Measurements from ENCODE around the gene NWD2.
"Not testable (repeated sequence)": the region's sequence is repeated elsewhere in the genome, so short reads cannot be mapped to it uniquely, and the experiment has no call there.

NWD2 gene, protein sequence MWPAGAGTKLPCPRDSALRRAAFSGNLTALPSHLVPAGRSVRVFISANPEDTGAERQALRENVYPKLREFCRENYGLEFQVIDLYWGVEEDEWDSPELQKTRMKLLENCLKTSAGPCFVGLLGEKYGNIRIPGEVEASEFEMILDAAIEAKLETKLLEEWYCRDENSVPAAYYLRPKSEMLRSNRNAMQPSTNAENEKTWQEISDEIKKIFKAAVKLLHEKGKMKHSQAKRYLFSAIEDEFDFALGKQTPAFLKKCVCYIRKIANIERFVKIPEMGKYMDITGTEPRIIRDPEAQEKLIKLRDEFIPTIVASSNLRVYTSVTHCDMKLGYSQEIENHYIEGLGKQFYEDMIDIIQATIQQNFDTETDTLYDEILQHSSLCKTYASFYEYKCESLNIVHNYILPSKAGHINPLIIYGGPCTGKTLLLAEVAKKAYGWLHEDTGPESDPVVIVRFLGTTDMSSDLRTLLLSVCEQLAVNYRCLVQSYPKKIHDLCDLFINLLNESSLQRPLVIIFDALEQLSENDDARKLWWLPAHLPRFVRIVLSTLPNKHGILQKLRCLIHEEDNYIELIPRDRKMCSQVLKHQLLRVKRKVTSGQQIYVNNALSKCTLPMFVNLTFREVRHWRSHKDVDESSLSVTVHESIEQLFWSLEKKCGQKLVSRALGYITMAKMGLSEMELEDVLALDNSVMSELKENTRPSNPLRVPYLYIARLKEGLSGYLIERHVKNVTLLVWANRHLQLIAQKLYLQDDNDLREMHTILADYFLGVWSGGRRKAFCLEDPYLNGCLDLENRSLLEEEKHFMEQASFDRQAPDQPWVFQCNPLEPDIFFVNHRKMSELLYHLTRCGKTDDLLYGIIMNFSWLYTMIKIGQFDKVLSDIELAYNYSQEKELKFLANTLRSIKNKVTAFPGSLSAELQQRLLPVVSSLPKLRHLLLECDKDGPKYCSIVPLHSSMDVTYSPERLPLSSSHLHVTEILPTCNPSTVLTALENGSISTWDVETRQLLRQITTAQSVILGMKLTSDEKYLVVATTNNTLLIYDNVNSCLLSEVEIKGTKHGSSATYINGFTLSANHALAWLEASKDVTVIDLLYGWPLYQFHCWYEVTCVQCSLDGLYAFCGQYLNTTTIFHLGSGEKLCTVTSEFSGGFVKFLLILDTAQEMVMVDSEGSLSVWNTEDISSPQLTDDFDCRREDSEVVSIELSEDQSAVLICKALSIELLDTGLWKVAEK (N-terminal part only)

GRCh38 chr4:37244583-37245390, at the start of gene NWD2:
TSS of gene NWD2 (plus strand) at chr4:37244743. CDS start at chr4:37245068, 325 bp downstream.
- DNase-seq (ENCODE audit: low spot score) (no peak), FAIRE-seq (no peak)

DNA sequence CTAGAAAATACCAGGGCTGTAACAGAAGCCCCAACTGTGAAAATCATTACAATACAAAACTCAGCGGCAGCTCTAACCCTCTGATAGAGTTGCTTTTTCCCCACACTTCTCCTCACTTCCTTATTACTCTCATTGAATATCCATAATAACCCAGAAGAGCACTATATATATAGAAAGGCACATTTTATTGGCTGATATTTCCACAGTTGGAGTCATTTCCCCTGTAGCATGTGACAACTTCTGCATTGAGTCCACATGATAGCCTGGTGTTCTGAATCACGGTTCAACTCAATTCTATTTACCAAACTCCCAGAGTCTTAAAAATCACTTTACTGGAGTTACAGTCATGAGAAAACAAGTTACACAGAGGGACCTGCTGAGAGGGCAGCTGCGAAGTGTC, 46.6 kb upstream of the NWD2 start:
- DNase-seq (ENCODE audit: low spot score) (no peak), FAIRE-seq (no peak)

DNA sequence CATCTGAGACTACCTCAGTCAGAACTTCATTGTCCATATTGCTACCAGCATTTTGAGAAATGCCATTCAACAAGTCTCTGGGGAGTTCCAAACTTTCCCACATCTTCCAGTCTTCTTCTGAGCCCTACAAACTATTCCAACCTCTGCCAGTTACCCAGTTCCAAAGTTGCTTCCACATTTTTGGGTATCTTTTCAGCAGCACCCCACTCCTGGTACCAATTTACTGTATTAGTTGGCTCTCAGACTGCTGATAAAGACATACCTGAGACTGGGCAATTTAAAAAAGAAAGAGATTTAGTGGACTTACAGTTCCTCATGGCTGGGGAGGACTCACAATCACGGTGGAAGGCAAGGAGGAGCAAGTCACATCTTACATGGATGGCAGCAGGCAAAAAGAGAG, 39.8 kb upstream of the NWD2 start:
- FAIRE-seq, result not testable (repeated sequence)

DNA sequence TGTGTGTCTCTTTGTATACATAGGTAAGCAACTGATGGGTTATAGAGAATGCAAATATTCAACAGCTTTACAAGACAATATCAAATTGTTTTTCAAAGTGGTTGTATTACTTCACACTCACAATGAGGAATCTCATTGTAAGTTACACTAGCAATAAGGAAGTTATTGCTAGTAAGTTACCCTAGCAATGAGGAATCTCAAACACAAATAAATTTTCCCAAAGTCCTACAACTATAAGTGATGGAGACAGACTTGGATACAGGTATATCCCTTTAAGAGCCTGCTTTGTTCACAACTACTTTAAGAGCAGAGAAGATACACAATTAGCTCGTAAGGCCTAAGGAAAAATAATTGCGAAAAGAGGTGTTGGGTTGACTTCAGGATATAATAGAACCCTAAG, 28.3 kb upstream of the NWD2 start:
- FAIRE-seq, result no peak

More for the DNA sequence above, 39.8 kb upstream of the NWD2 start:
- DNase-seq (ENCODE audit: low spot score), result not testable (repeated sequence)

GRCh38 chr4:37219242-37219641, 25.3 kb upstream of the NWD2 start:
- no peak for DNase-seq (ENCODE audit: low spot score)
- FAIRE-seq, result no peak

More for the DNA sequence above, 28.3 kb upstream of the NWD2 start:
- DNase-seq (ENCODE audit: low spot score), result no peak

- DNase-seq (ENCODE audit: low spot score) (no peak), FAIRE-seq (no peak)
These were observed 24.6 kb upstream of the NWD2 start for GRCh38 chr4:37219990-37220389.

DNA sequence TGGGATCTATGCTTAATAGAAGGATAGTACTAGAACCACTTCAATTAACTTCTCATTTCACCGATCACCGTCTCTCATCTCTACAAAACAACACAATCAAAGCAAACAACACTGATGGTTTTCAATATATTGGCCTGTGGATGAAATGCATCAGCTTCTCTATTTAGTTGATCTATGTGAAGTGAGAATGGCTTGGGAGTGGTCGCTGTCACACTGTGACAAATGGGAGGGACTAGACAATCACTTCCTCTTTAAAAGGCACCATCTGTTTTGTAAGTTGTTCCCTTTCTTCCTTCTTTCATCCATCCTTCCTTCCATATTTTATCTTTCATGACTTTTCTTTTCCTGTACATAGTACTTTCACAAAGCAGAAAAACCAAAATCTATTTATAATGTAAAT, 23.9 kb upstream of the NWD2 start:
- FAIRE-seq (no peak), DNase-seq (ENCODE audit: low spot score) (no peak)

DNA sequence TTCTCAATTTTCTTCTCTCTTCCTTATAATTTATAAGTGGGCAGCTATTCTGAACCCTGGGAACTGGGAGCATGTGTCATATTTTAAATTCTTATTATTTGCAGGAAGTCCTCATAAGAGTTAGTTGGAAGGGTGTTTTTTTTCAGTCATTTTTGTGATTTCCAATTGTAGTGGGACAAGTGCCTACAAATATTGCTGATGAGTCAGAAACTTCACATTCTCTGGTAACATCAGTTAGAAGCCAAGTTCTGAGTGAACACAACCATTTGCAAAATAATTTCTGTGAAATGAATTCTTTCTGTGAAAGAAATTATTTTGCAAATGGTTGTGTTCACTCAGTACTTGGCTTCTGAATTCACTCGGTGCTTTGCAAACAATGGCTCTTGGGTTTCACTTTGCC, 20.8 kb upstream of the NWD2 start:
- DNase-seq (ENCODE audit: low spot score), result no peak
- no peak for FAIRE-seq

- DNase-seq (ENCODE audit: low spot score) (no peak), FAIRE-seq (no peak)
These were observed 19.7 kb upstream of the NWD2 start for GRCh38 chr4:37224854-37225253.

DNA sequence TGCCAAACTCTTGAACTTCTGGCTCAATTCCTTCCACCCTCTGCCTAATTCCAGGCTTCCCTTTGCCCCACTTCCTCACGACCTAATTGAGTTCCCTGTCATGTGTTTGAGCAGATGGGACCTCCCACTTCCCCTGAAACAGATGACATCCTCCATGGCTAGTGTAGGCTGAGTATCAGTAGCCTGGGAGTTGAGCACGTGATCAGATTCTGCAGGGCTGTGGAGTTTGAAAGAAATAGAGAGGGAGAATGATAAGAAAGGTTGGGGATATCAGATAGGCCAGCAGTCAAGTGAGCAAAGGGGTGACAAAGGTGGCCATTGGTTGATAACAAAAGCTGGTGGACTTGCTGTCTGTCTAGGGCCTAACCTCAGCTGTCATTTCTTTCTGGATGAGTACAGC, 18.8 kb upstream of the NWD2 start:
- FAIRE-seq (no peak), DNase-seq (ENCODE audit: low spot score) (no peak)

DNA sequence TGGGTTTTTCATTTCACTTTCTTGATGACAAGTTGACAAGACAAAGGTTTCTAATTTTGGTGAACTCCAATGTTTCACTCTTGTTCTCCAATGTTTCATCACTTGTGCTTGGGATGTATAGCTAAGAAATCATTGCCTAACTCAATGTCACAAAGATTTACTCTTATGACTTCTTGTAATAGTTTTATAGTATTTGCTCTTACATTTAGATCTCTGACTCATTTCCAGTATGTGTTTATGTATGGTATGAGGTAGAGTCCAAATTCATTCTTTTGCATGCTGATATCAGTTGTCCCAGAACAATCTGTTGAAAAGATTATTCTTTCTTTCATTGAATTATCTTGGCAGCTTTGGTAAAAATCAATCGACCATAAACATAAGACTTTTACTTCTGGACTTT, 12.2 kb upstream of the NWD2 start:
- DNase-seq (ENCODE audit: low spot score) (no peak), FAIRE-seq (no peak)

GRCh38 chr4:37236165-37236564, 8.4 kb upstream of the NWD2 start:
- DNase-seq (ENCODE audit: low spot score) (no peak), FAIRE-seq (no peak)

DNA sequence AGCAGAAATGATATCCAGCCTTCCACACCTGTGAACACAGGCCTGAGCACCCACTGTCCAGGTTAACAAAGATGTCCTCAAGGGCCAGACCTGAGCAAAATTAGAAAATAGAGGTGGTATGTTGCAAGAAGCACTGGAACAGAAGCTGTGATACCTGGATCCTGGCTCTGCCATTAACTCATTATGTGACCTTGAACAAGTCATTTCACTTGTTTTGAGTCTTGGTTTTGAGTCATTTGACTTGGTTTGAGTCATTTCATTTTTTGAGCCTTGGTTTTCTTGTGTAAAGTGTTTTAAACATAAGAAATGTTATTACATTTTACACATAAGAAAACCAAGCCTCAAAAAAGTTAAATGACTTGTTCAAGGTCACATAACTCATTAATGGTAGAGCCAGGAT, 2.9 kb upstream of the NWD2 start:
- no peak for DNase-seq (ENCODE audit: low spot score)
- no peak for FAIRE-seq

- no peak for FAIRE-seq
These were observed 1.5 kb upstream of the NWD2 start for GRCh38 chr4:37243051-37243450.

DNA sequence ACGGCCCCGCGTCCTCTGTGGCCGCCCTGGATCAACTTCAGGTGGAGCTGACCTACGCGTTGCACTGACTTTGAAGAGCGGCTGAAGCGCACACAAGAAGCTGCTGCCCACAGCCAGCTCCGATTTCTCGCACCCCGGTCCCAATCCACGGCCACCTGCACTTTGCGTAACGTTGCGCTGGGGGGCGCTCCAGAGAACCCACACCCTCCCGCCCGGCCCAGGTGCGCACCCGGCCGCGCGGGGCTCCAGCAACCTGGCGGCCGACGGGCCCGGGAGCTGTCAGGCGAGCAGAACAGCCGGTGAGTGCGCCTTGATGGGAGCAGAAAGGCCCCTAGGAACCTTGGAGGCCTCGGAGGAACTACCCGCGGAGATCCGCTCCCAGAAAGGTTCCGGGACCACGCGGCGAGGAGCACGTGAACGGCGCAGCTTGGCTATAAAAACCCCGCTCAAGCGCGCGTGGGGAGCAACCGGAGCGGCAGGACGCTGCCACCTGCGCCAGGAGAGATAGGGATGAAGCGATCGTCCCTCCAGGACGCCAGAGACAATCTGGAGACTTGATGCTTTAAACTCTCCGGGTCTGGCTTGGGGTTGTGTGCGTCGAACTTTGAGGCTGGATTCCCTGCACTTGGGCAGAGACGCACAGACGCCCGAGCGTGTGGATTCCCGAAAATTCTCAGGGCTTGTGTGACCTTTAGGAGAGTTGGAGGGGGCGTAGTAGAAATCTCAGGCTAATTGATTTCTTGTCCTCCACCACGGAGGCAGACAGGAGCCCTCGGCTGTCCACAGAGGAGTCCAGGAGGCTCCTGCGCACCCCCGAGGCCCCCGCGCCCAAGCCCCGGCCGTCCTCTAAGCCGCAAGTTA, 591 bp upstream of the NWD2 start:
- DNase-seq (ENCODE audit: low spot score), result no peak
- FAIRE-seq, result no peak

More at GRCh38 chr4:37243051-37243450, 1.5 kb upstream of the NWD2 start:
- DNase-seq (ENCODE audit: low spot score), result no peak

GRCh38 chr4:37245391-37245954, 930 bp downstream of the NWD2 start:
- no peak for DNase-seq (ENCODE audit: low spot score)
- no peak for FAIRE-seq

DNA sequence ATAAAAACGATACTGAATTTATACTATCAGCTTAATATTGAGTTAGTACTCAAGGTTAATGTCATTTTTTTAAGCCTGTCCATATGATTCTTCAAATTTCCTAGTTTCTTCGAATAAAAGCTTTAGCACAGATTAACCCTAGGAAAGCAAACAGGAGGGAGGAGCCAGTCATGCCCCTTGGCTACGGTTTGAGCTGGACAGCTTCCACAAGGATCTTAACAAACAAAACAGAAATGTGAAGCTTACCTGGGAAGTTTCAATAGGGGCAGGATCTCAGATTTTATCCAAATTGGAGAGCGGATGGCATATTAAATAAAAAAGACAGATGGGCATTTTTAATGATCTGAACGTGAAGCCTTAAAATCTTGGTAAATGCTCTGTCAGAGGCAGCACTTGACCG, 2.3 kb downstream of the NWD2 start:
- DNase-seq (ENCODE audit: low spot score) (no peak), FAIRE-seq (no peak)

- FAIRE-seq, result no peak
- DNase-seq (ENCODE audit: low spot score), result no peak
These were observed 13.7 kb downstream of the NWD2 start for GRCh38 chr4:37258221-37258620.

DNA sequence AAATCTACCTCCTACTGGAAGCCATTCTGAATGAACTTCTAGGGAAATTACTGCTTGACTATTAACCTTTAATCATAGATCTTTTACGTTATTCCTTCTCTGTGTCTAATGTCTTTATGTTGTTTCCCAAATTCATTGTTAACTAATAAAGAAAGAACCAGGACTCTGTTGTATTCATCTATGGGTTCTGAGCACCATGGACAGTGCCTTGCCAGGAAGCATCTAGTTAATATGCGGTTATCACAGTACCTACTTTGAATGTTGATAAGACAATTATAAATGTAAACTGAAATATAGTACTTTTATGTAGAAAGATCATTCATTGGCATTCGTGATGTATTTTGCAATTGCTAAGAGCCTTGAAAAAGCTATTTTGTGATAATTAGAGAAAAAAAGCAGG, 23.8 kb downstream of the NWD2 start:
- no peak for DNase-seq (ENCODE audit: low spot score)
- FAIRE-seq, result no peak

GRCh38 chr4:37279121-37279520, 34.6 kb downstream of the NWD2 start:
- DNase-seq (ENCODE audit: low spot score) (no peak), FAIRE-seq (no peak)
